Measurements from ENCODE around the gene SLC2A10.

GRCh38 chr20:46770330-46771194, 61.1 kb downstream of the SLC2A10 start:
- no peak for TF ChIP-seq POLR2A (IDR thresholded peaks at IDR 0.05; ENCODE audit: borderline replicate concordance, extremely low read depth, insufficient read depth, insufficient read length)
- TF ChIP-seq CTCF (IDR thresholded peaks at IDR 0.05 in 2 of 3, conservative IDR thresholded peaks at IDR 0.05 in 1 of 3; ENCODE audit: borderline replicate concordance in 1 of 3, insufficient read depth in 1 of 3, low read depth in 2 of 3, low read length in 2 of 3): no peak
- no peak for TF ChIP-seq YY1 (IDR thresholded peaks at IDR 0.05; ENCODE audit: extremely low read depth, insufficient replicate concordance, low read depth, low read length)
- TF ChIP-seq SP1 (IDR thresholded peaks at IDR 0.05; ENCODE audit: low read depth): no peak
- TF ChIP-seq SIN3A (IDR thresholded peaks at IDR 0.05; ENCODE audit: low read depth): no peak
- no peak for TF ChIP-seq ELF1 (IDR thresholded peaks at IDR 0.05; ENCODE audit: borderline replicate concordance, low read depth)
- TF ChIP-seq REST (IDR thresholded peaks at IDR 0.05; ENCODE audit: low read depth): no peak
- no peak for TF ChIP-seq JUND (IDR thresholded peaks at IDR 0.05)
- no peak for TF ChIP-seq SRF (IDR thresholded peaks at IDR 0.05; ENCODE audit: low read depth)
- no peak for TF ChIP-seq EGR1 (IDR thresholded peaks at IDR 0.05; ENCODE audit: low read depth)
- no peak for TF ChIP-seq EZH2phosphoT487 (IDR thresholded peaks at IDR 0.05; ENCODE audit: borderline replicate concordance)
- no peak for TF ChIP-seq RAD21 (IDR thresholded peaks at IDR 0.05; ENCODE audit: low read depth)
